MCF 10A (cell line): ENCODE measurements around the gene CACNA1C. TPM values are rescaled to one million over a fixed set of nuclear protein-coding genes. Genes with fewer than 3 reads are reported as not detected.
"Not testable (repeated sequence)": the region's sequence is repeated elsewhere in the genome, so short reads cannot be mapped to it uniquely, and the experiment has no call there.

Experiments used
- BruUV-seq: library from RNA; stranded (reverse); fragments of 400-500 nt; replicated peaks from 2 replicates; lab custom pipeline; 2021; lab: Mats Ljungman, UMichigan
- CTCF ChIA-PET: fragments of 300-600 bp; sonication (Branson Sonifier 250); formaldehyde crosslinking; extraction: SDS; loops from one replicate; lab custom pipeline; 2021; ENCODE audit warnings: antibody characterized with exemption, inconsistent platforms; lab: Yijun Ruan, JAX
- POLR2A ChIA-PET: fragments of 300-600, 350-650 bp; sonication (Branson Sonifier 250); formaldehyde crosslinking; extraction: SDS; loops from one replicate; lab custom pipeline; 2020; ENCODE audit warnings: antibody characterized with exemption, inconsistent platforms; lab: Yijun Ruan, JAX
- DNase-seq: peaks from one replicate; pipeline ENCODE4 v3.0.0-alpha.2; 2018; ENCODE audit not compliant: unreplicated experiment
- H3K27ac Mint-ChIP-seq: one replicate; pipeline ENCODE4 v1.8.0; 2022; ENCODE audit warnings: mild to moderate bottlenecking, low read depth, mixed read lengths; ENCODE audit not compliant: unreplicated experiment
- H3K27me3 Mint-ChIP-seq: one replicate; pipeline ENCODE4 v1.8.0; 2022; ENCODE audit warnings: mixed read lengths; ENCODE audit not compliant: insufficient read depth, unreplicated experiment
- H3K36me3 Mint-ChIP-seq: one replicate; pipeline ENCODE4 v1.8.0; 2022; ENCODE audit warnings: mild to moderate bottlenecking, moderate library complexity, mixed read lengths; ENCODE audit not compliant: insufficient read depth, unreplicated experiment
- H3K4me1 Mint-ChIP-seq: one replicate; pipeline ENCODE4 v1.8.0; 2022; ENCODE audit warnings: mixed read lengths; ENCODE audit not compliant: insufficient read depth, unreplicated experiment
- H3K4me3 Mint-ChIP-seq: one replicate; pipeline ENCODE4 v1.8.0; 2022; ENCODE audit warnings: mild to moderate bottlenecking, moderate library complexity, mixed read lengths; ENCODE audit not compliant: unreplicated experiment
- H3K9me3 Mint-ChIP-seq: one replicate; pipeline ENCODE4 v1.8.0; 2022; ENCODE audit warnings: mixed read lengths; ENCODE audit not compliant: unreplicated experiment
- CTCF ChIP-seq: fragments of 200-600 bp; IDR thresholded peaks from one replicate; pipeline ENCODE4 v1.8.0; 2022; ENCODE audit warnings: antibody characterized with exemption, mild to moderate bottlenecking; ENCODE audit not compliant: unreplicated experiment
- intact Hi-C: fragments of 100-400 bp; cut with micrococcal nuclease; formaldehyde crosslinking; loops from 2 replicates; pipeline ENCODE4 v1.14.1; 2022
- total RNA-seq: library from RNA; stranded (reverse); gene quantifications from 2 replicates; pipeline ENCODE4 v1.2.3, GENCODE V29; 2022

CACNA1C gene
- total RNA-seq, 1 experiment from 2014 or later = not detected

GRCh38 chr12:2489275-2489674 is 436.5 kb downstream of the CACNA1C start:
- Mint-ChIP-seq H3K36me3 (no peaks in the 10 kb centered on the region), H3K27me3 (no peaks in the 10 kb centered on the region), H3K9me3 (no peaks in the 10 kb centered on the region), H3K4me3 (no peak overlapping the region), H3K4me1 (no peaks in the 10 kb centered on the region), H3K27ac (no peak overlapping the region)
- TF ChIP-seq CTCF = no peak
- ChIA-PET CTCF (no interaction called here), POLR2A (no interaction called here)
- no TSS peak for BruUV-seq
- intact Hi-C loops = no loop called here
- DNase-seq = no peak

GRCh38 chr12:2490831-2491230 is 438.0 kb downstream of the CACNA1C start:
- POLR2A ChIA-PET = no interaction called here
- BruUV-seq = no TSS peak

GRCh38 chr12:2491349-2491748 is 438.6 kb downstream of the CACNA1C start:
- POLR2A ChIA-PET, H3K9me3 Mint-ChIP-seq, BruUV-seq, H3K4me1 Mint-ChIP-seq, H3K27ac Mint-ChIP-seq, intact Hi-C loops, CTCF ChIA-PET, DNase-seq, H3K36me3 Mint-ChIP-seq, H3K27me3 Mint-ChIP-seq, H3K4me3 Mint-ChIP-seq: not testable (repeated sequence)

More at GRCh38 chr12:2490831-2491230, 438.0 kb downstream of the CACNA1C start:
- no peak for TF ChIP-seq CTCF
- Mint-ChIP-seq H3K4me1 (no peaks in the 10 kb centered on the region), H3K27me3 (no peaks in the 10 kb centered on the region), H3K36me3 (peaks cover 3% of the 10 kb centered on the region), H3K9me3 (no peaks in the 10 kb centered on the region), H3K27ac (no peak overlapping the region), H3K4me3 (no peak overlapping the region)
- intact Hi-C loops = no loop called here
- DNase-seq = no peak
- CTCF ChIA-PET = no interaction called here

- H3K27me3 Mint-ChIP-seq = no peaks in the 10 kb centered on the region
- TF ChIP-seq CTCF = no peak
- POLR2A ChIA-PET = no interaction called here
- no peaks in the 10 kb centered on the region for H3K4me1 Mint-ChIP-seq
- H3K36me3 Mint-ChIP-seq = peaks cover 7% of the 10 kb centered on the region
- no peak overlapping the region for H3K4me3 Mint-ChIP-seq
- no peak overlapping the region for H3K27ac Mint-ChIP-seq
- CTCF ChIA-PET = no interaction called here
- BruUV-seq = no TSS peak
- H3K9me3 Mint-ChIP-seq = no peaks in the 10 kb centered on the region
- DNase-seq = no peak
- intact Hi-C loops = no loop called here
Measured at GRCh38 chr12:2492236-2492635, 439.4 kb downstream of the CACNA1C start.

GRCh38 chr12:2493086-2493485 is 440.3 kb downstream of the CACNA1C start:
- intact Hi-C loops = no loop called here
- DNase-seq = no peak
- Mint-ChIP-seq H3K9me3 (no peaks in the 10 kb centered on the region), H3K27ac (no peak overlapping the region), H3K4me1 (no peaks in the 10 kb centered on the region), H3K4me3 (no peak overlapping the region), H3K36me3 (peaks cover 7% of the 10 kb centered on the region), H3K27me3 (no peaks in the 10 kb centered on the region)
- CTCF ChIA-PET = no interaction called here
- no TSS peak for BruUV-seq
- POLR2A ChIA-PET = no interaction called here
- TF ChIP-seq CTCF = no peak
